IPS-18c (cell line): ENCODE measurements around the gene DOCK8.

Source experiments
- H3K4me3 ChIP-seq: 2 replicates; pipeline ENCODE4 v1.7.0; 2013; ENCODE audit warnings: low read depth, mild to moderate bottlenecking, low read length, moderate library complexity; ENCODE audit not compliant: insufficient read depth
- H3K9me3 ChIP-seq: one replicate; pipeline ENCODE4 v1.6.1; 2013; ENCODE audit warnings: mild to moderate bottlenecking, low read length, moderate library complexity; ENCODE audit not compliant: control insufficient read depth, insufficient read depth

The DOCK8 gene

GRCh38 chr9:366620-367019, 152.0 kb downstream of the DOCK8 start:
- Histone ChIP-seq H3K4me3 (no peak overlapping the region), H3K9me3 (no peaks in the 10 kb centered on the region)

- Histone ChIP-seq H3K4me3 (no peak overlapping the region), H3K9me3 (no peaks in the 10 kb centered on the region)
These were observed 155.4 kb downstream of the DOCK8 start for GRCh38 chr9:370086-370485.

- H3K9me3 ChIP-seq: no peaks in the 10 kb centered on the region
- no peak overlapping the region for H3K4me3 ChIP-seq
These were observed 156.7 kb downstream of the DOCK8 start for GRCh38 chr9:371349-371748.

DNA sequence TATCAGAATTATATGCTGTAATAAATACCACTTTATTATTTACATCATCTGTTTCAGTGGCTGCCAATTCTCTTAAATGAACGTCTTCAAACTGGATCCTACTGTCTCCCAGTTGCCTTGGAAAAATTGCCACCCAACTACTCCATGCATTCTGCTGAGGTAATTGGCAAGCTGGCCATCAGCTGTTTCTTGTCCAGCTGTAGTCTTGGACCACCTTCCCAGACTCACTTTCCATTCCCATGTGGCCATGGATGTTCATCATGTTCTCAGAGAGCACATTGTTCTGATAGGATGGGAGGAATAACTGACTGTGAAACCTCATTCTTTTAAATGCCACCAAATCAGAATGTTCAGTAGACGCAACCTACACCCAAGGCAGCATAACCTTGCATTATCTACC, 157.5 kb downstream of the DOCK8 start:
- Histone ChIP-seq H3K4me3 (no peak overlapping the region), H3K9me3 (no peaks in the 10 kb centered on the region)

DNA sequence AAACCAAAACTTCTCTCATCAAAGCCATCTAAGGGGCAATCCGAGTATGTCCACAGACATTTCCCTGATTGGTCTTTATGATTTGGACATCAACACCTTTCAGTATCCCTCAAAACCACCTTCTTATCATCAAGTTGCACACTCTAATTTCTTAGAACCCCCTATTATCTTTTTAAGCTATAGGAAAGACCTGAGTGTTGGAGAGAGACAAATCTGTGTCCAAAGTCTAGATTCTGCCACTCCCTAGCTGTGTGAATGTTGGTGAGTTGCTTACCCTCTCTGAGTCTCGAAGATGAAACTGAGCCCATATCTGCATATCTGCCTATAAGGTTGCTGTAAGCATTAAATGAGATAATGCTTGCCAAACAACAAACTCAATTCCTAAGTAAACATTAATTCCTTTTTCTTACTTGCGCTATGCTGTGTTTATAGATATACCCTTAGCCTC, 159.1 kb downstream of the DOCK8 start:
- no peaks in the 10 kb centered on the region for H3K9me3 ChIP-seq
- H3K4me3 ChIP-seq: no peak overlapping the region

DNA sequence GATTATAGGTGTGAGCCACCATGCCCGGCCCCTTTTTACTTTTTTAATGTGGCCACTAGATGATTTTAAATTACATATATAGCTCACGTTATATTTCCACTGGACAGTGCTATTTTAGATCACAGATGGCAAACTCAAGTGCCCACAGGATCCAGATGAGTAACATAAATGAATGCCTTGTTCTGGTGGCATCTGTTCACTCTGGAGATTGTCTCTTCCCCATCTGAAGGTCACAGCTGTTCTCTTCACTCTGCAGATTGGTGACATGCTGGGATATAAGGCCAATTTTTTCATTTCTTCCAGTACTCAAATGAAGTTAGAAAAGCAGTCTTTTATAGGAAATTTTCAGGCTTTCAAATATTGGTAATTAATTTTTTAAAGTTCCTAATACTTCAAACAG, 160.1 kb downstream of the DOCK8 start:
- no peaks in the 10 kb centered on the region for H3K9me3 ChIP-seq
- no peak overlapping the region for H3K4me3 ChIP-seq

- Histone ChIP-seq H3K9me3 (no peaks in the 10 kb centered on the region), H3K4me3 (no peak overlapping the region)
These were observed 161.4 kb downstream of the DOCK8 start for GRCh38 chr9:376115-376514.

GRCh38 chr9:378263-378662, 163.6 kb downstream of the DOCK8 start:
- Histone ChIP-seq H3K9me3 (no peaks in the 10 kb centered on the region), H3K4me3 (no peak overlapping the region)

DNA sequence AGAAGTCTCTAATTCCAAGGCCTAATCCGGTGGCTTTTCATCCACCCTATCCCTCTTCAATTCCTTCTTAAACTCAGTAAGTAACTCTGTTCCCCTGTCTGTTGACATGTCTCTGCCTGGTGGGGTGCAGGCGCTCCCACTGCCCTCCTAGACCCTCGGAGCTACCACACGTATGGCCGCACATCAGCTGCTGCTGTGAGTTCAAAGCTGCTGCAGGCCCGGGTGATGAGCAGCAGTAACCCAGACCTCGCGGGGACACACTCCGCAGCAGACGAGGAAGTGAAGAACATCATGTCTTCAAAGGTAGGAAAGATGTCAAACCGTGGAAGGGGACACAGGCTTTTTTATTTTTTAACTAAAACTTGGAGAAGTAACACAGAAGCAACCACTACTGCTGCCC, 167.7 kb downstream of the DOCK8 start:
- Histone ChIP-seq H3K9me3 (no peaks in the 10 kb centered on the region), H3K4me3 (no peak overlapping the region)

- H3K4me3 ChIP-seq: no peak overlapping the region
- H3K9me3 ChIP-seq: no peaks in the 10 kb centered on the region
These were observed 171.2 kb downstream of the DOCK8 start for GRCh38 chr9:385818-386398.

GRCh38 chr9:389159-389558, 174.5 kb downstream of the DOCK8 start:
- Histone ChIP-seq H3K9me3 (no peaks in the 10 kb centered on the region), H3K4me3 (no peak overlapping the region)

- Histone ChIP-seq H3K9me3 (no peaks in the 10 kb centered on the region), H3K4me3 (no peak overlapping the region)
These were observed 175.1 kb downstream of the DOCK8 start for GRCh38 chr9:389758-390157.

DNA sequence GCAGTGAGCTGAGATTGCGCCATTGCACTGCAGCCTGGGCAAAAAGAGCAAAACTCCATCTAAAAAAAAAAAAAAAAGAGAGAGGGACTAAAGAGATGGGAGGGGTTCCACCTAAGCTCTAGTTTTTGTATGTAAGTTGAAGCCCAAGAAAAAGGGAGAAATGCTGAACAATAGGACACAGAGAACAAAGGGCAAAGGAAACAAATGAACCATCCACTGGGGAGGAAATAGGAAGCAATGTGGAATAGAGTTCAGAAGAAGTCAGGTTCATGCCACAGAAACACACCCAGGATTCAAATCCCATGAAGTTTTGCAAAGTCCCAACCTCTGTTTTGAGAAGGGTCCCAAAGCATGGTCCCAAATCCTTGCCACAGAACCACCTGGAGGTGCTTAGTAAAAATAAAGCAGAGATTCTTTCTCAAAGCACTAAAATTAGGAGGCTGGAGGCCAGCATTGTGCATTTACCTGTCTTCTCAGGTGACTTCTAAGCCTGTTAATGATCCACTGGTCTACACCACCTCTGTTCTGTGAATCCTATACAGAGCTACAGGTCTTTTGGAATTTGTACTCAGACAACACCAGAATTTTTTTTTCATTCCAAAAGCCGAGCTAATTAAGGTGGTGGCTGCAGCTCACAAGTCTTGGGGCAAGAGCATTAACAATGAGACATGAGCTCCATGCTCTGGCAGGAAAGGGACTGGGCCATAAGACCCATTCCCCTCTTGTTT, 177.6 kb downstream of the DOCK8 start:
- Histone ChIP-seq H3K4me3 (no peak overlapping the region), H3K9me3 (no peaks in the 10 kb centered on the region)

DNA sequence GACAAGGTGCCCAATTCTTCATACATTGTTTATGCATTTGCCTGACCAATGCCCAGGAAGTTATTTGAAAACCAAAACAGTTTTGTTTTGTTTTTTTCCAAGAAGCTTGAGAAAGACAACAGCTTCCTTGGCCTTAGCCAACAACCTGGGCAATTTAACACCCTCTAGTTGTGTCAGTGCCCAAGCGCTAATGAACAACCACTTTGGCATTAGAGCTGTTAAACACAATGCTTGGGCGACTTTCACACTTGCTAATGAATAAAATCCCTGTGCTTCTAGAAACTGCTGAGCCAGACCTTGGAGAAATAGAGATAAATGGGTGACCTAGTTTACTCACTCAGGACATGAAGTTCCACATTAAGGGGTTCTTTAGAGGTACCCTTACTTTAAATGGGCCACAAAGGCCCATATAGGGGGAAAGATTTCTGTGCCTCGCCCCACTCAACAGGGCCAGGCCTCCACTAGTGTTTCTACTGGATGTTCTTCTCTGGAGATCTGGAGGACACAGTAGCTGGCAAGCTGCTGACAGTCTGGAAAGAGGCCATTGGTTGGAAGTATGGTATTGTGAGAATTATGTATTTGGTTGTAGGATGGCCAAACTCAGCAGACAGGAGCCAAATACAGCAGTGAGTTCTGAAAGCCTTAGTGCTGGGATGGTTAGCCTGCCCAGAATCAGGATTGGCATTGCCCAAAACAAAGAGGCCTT, 179.8 kb downstream of the DOCK8 start:
- no peaks in the 10 kb centered on the region for H3K9me3 ChIP-seq
- H3K4me3 ChIP-seq: no peak overlapping the region

- Histone ChIP-seq H3K4me3 (no peak overlapping the region), H3K9me3 (no peaks in the 10 kb centered on the region)
These were observed 181.7 kb downstream of the DOCK8 start for GRCh38 chr9:396396-396795.

DNA sequence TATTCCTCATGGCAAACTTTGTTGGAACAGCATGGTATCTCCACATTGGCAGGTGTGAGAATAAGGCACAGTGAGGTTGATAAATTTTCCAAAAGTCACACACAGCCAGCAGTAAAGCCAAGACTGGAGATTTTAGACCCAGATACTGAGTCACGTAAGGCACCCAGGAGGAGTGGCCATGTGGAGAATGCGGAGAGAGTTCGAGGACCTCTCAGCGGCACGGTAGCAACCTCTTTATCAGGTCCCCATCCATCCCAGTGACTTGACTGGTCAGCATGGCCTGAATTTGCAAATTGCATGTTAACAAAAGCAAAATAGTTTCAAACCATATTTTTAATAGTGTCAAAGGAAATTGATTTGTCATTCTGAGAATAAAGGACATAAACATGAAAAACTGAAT, 183.4 kb downstream of the DOCK8 start:
- Histone ChIP-seq H3K4me3 (no peak overlapping the region), H3K9me3 (peaks cover 2% of the 10 kb centered on the region)

DNA sequence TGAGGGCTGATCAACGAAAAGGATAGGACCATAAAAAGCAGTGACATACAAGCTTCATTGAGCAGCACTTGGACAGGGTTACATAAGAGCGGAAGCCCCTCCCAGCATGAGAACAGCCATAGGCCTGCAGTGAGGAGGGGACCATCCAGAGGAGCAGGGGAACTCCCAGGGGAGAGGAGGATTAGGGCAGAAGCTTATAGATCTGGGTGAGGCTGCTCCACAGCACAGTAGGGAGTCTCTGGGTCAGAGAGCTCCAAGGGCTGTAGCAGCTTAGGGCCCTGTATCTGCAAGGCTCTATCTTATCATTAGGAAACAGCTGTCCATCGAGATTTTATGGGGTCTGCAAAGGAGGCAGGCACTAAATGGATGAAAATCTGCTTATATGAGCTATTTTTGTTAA, 186.6 kb downstream of the DOCK8 start:
- H3K9me3 ChIP-seq: peaks cover 2% of the 10 kb centered on the region
- H3K4me3 ChIP-seq: no peak overlapping the region

- no peak overlapping the region for H3K4me3 ChIP-seq
These were observed 189.6 kb downstream of the DOCK8 start for GRCh38 chr9:404234-404633.

More at GRCh38 chr9:404234-404633, 189.6 kb downstream of the DOCK8 start:
- H3K9me3 ChIP-seq: peaks cover 2% of the 10 kb centered on the region
